K562 (cell line): ENCODE data around the gene PI4KA. TPM values are rescaled to one million over a fixed set of nuclear protein-coding genes. Genes with fewer than 3 reads are reported as not detected.

Experiments used
- AFF1 ChIP-seq, 2 experiments: fragments of 450-650 bp; IDR thresholded peaks; 2 replicates each; pipeline ENCODE4 v1.6.1; 2018; ENCODE audit warnings: mild to moderate bottlenecking in 2 of 2, low read depth in 1 of 2; ENCODE audit not compliant: partially characterized antibody in 2 of 2
- ATF7 ChIP-seq: fragments of 450-650 bp; IDR thresholded peaks from 2 replicates; pipeline ENCODE4 v1.7.1; 2014; ENCODE audit warnings: mild to moderate bottlenecking, moderate library complexity
- CTBP1 ChIP-seq: fragments of 450-650 bp; IDR thresholded peaks from 2 replicates; pipeline ENCODE4 v1.6.1; 2016; ENCODE audit warnings: borderline replicate concordance
- FOXA3 ChIP-seq, 2 experiments: fragments of 450-650 bp in 1 of 2; sonication (generic) in 1 of 2; formaldehyde crosslinking; IDR thresholded peaks in 1 of 2; conservative IDR thresholded peaks in 1 of 2; 2 replicates each; pipeline versions ENCODE4 v1.4.0 to v1.8.0; 2020 to 2022; ENCODE audit warnings: mild to moderate bottlenecking in 2 of 2, missing genetic modification reagents in 1 of 2
- HDAC1 ChIP-seq, 2 experiments: fragments of 450-650 bp; IDR thresholded peaks; 2 replicates each; pipeline ENCODE4 v1.6.1; 2016 to 2017; ENCODE audit warnings: inconsistent platforms in 1 of 2, mild to moderate bottlenecking in 1 of 2, moderate library complexity in 1 of 2
- HDAC3 ChIP-seq: fragments of 450-650 bp; IDR thresholded peaks from 2 replicates; pipeline ENCODE4 v1.6.1; 2018; ENCODE audit warnings: borderline replicate concordance, mild to moderate bottlenecking, moderate library complexity; ENCODE audit not compliant: partially characterized antibody
- MAFF ChIP-seq: IDR thresholded peaks from 2 replicates; pipeline ENCODE4 v1.6.1; 2012; ENCODE audit warnings: low read length, improper control_type of control experiment
- MBD1 ChIP-seq: fragments of 250-450 bp; sonication (Bioruptor Pico); IDR thresholded peaks from 2 replicates; pipeline ENCODE4 v1.8.0; 2022; ENCODE audit warnings: inconsistent platforms
- MED1 ChIP-seq: sonication (generic); formaldehyde crosslinking; IDR thresholded peaks from 2 replicates; pipeline ENCODE4 v1.8.1; 2023; ENCODE audit warnings: missing genetic modification reagents, borderline replicate concordance
- PHF20 ChIP-seq: fragments of 450-650 bp; IDR thresholded peaks from 2 replicates; pipeline ENCODE4 v1.6.1; 2018; ENCODE audit not compliant: partially characterized antibody
- SAFB ChIP-seq: fragments of 200-400 bp; formaldehyde crosslinking; IDR thresholded peaks from 2 replicates; pipeline ENCODE4 v1.6.1; 2017; ENCODE audit warnings: low read depth, low read length, borderline replicate concordance
- SMAD2 ChIP-seq: fragments of 150-350 bp; IDR thresholded peaks from 2 replicates; pipeline ENCODE4 v1.6.1; 2014; ENCODE audit warnings: low read depth, mild to moderate bottlenecking, low read length
- SMARCE1 ChIP-seq: fragments of 450-650 bp; IDR thresholded peaks from 2 replicates; pipeline ENCODE4 v1.7.1; 2016; ENCODE audit warnings: mild to moderate bottlenecking
- TAF1 ChIP-seq: IDR thresholded peaks from 2 replicates; pipeline ENCODE4 v1.6.1; 2011; ENCODE audit warnings: mild to moderate bottlenecking, low read length, moderate library complexity; ENCODE audit not compliant: insufficient read depth, control insufficient read depth, severe bottlenecking; ENCODE audit errors: extremely low read depth
- TFE3 ChIP-seq: fragments of 450-650 bp; formaldehyde crosslinking; IDR thresholded peaks from 2 replicates; pipeline ENCODE4 v1.4.0; 2020; ENCODE audit warnings: mild to moderate bottlenecking, mixed read lengths
- TOE1 ChIP-seq, 2 experiments: fragments of 450-650 bp in 1 of 2; sonication (generic) in 1 of 2; formaldehyde crosslinking in 1 of 2; IDR thresholded peaks; 2 replicates each; pipeline versions ENCODE4 v1.7.1 to v1.8.0; 2016 to 2022; ENCODE audit warnings: borderline replicate concordance in 2 of 2, mild to moderate bottlenecking in 2 of 2, antibody characterized with exemption in 1 of 2, inconsistent platforms in 1 of 2, low read depth in 1 of 2, missing genetic modification reagents in 1 of 2, moderate library complexity in 1 of 2
- ZBTB7A ChIP-seq: IDR thresholded peaks from 2 replicates; pipeline ENCODE4 v1.6.1; 2011; ENCODE audit warnings: low read depth, mild to moderate bottlenecking, low read length, moderate library complexity, borderline replicate concordance; ENCODE audit not compliant: control insufficient read depth
- ZNF347 ChIP-seq: fragments of 450-650 bp; formaldehyde crosslinking; IDR thresholded peaks from 2 replicates; pipeline ENCODE4 v1.4.0; 2020; ENCODE audit warnings: low read depth, mild to moderate bottlenecking, moderate library complexity
- ZNF583 ChIP-seq: fragments of 250-450 bp; sonication (Bioruptor Pico); IDR thresholded peaks from 2 replicates; pipeline ENCODE4 v1.4.0; 2020
- polyA plus RNA-seq, 8 experiments: library from polyadenylated mRNA; depleted of rRNA in 4 of 8; stranded (reverse) in 5 of 8; unstranded in 3 of 8; fragments of >200 nt; fragmentation: Nextera tagmentation in 2 of 8; fragmentation: Illumina TruSeq in 1 of 8; extraction: Ambion mirVana in 2 of 8; extraction: Trizol in 1 of 8; gene quantifications; 2 replicates each; pipeline versions ENCODE4 v1.2.1 to v1.2.3, GENCODE V29; 2011 to 2014; ENCODE audit warnings: inconsistent platforms in 1 of 8, missing spikeins in 1 of 8
- total RNA-seq, 7 experiments: library from RNA; depleted of rRNA in 6 of 7; stranded (reverse); fragments of >200 nt in 6 of 7; fragmentation: Illumina TruSeq in 2 of 7; extraction: Trizol in 2 of 7; gene quantifications; 2 replicates each; pipeline versions ENCODE4 v1.2.1 to v1.2.3, GENCODE V29; 2011 to 2021; ENCODE audit warnings: low replicate concordance in 1 of 7

The PI4KA gene
- total and polyA plus RNA-seq, 9 of the 15 experiments (the other 6 are each of a cell fraction or from before 2014, with no cell fraction given), result 7.3 to 187 (median 84.7) TPM

DNA sequence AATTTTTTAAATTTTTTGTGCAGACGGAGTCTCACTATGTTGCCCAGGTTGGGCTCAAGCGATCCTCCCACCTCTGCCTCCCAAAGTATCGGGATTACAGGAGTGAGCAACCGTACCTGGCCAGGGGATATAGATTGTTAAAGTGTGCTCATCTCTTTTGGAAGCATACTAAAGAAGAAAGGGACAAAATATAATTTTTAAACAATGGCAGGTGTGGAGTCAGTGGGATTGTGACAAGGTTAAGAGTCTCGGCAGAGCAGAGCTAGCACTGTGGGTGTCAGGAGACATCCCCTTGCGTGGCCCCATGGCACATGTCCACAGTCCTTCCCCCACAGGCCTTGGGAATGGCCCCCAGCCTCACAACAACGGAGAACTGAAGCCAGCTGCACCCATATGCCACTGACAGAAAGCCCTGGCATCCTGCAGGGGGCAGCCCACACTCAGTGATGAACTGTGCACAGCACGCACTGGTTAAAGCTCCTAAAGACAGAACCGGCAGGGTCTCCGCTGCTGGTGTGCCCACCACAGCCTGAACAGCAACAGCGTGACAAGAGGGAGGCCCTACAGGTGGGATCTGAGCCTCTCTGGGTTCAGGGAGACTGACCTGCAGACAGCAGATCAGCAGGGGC, 54.8 kb downstream of the PI4KA start (continued):
- TF ChIP-seq AFF1 (IDR thresholded peaks at IDR 0.05; ENCODE audit: low read depth in 1 of 2, partially characterized antibody in 2 of 2) (no peak), ATF7 (peak; percentile 54; the same call in 1 of the 2 replicates), MED1 (CRISPR knock-in tag) (0 out of 2 replicates have a peak, but pooled peaks have one; percentile 20), TOE1 (IDR thresholded peaks at IDR 0.05; ENCODE audit: borderline replicate concordance) (no peak), TOE1 (CRISPR knock-in tag; IDR thresholded peaks at IDR 0.05; ENCODE audit: borderline replicate concordance, low read depth) (no peak), ZNF583 (CRISPR knock-in tag) (no peak), PHF20 (no peak), HDAC1 (IDR thresholded peaks at IDR 0.05) (no peak), ZBTB7A (peak; percentile 61; the same call in 1 of the 2 replicates), MBD1 (CRISPR knock-in tag) (no peak), TAF1 (peak; percentile 6), HDAC3 (no peak), MAFF (no peak), FOXA3 (CRISPR knock-in tag; conservative IDR thresholded peaks at IDR 0.05 in 1 of 2, IDR thresholded peaks at IDR 0.05 in 1 of 2) (no peak), ZNF347 (no peak), CTBP1 (peak; percentile 71), SAFB (no peak), SMARCE1 (no peak), TFE3 (CRISPR knock-in tag) (no peak), SMAD2 (no peak)
